ELF-1 (cell line): Measurements from ENCODE around the gene C2CD2L.
A peak's percentile ranks its signal among the peaks of the same experiment; 100 is the strongest.
"Not testable (repeated sequence)": the region's sequence is repeated elsewhere in the genome, so short reads cannot be mapped to it uniquely, and the experiment has no call there.

Experiments
- DNase-seq: peaks from one replicate; pipeline ENCODE4 v3.0.0-alpha.2; 2016; ENCODE audit warnings: low read depth, low spot score

Gene C2CD2L

GRCh38 chr11:119106564-119107537, at the start of gene C2CD2L:
C2CD2L (plus strand) TSS chr11:119107344; CDS start chr11:119107742, 398 bp downstream.
- peak; percentile 84 for DNase-seq

GRCh38 chr11:119059128-119059527, 48.0 kb upstream of the C2CD2L start:
- not testable (repeated sequence) for DNase-seq

- DNase-seq = no peak
Measured at GRCh38 chr11:119061256-119061655, 45.9 kb upstream of the C2CD2L start.

- DNase-seq = no peak
Measured at GRCh38 chr11:119062779-119063178, 44.4 kb upstream of the C2CD2L start.

- peak; percentile 47 for DNase-seq
Measured at GRCh38 chr11:119065369-119065768, 41.8 kb upstream of the C2CD2L start.

- peak; percentile 96 for DNase-seq
Measured at GRCh38 chr11:119067371-119068222, 39.5 kb upstream of the C2CD2L start, which contains the start of gene VPS11. VPS11 (plus strand) TSS chr11:119067818; CDS start chr11:119067824, 6 bp downstream.

GRCh38 chr11:119077839-119078238, 29.3 kb upstream of the C2CD2L start:
- no peak for DNase-seq

- DNase-seq = no peak
Measured at GRCh38 chr11:119078675-119079420, 28.3 kb upstream of the C2CD2L start.

GRCh38 chr11:119081682-119082260, 25.4 kb upstream of the C2CD2L start:
- DNase-seq = no peak

GRCh38 chr11:119084663-119085436, 22.3 kb upstream of the C2CD2L start, which contains the start of gene HMBS:
HMBS (plus strand) TSS chr11:119084881; CDS start chr11:119085034, 153 bp downstream.
- DNase-seq = peak; percentile 98

GRCh38 chr11:119085437-119085847, 21.7 kb upstream of the C2CD2L start:
- DNase-seq = peak; percentile 37

- no peak for DNase-seq
Measured at GRCh38 chr11:119087123-119087522, 20.0 kb upstream of the C2CD2L start.

- DNase-seq = no peak
Measured at GRCh38 chr11:119087747-119088241, 19.4 kb upstream of the C2CD2L start.

- DNase-seq = no peak
Measured at GRCh38 chr11:119088406-119088805, 18.7 kb upstream of the C2CD2L start.

GRCh38 chr11:119089319-119089718, 17.8 kb upstream of the C2CD2L start:
- no peak for DNase-seq

GRCh38 chr11:119091178-119091577, 16.0 kb upstream of the C2CD2L start:
- DNase-seq = peak; percentile 10

- DNase-seq = peak; percentile 42
Measured at GRCh38 chr11:119091966-119092879, 14.9 kb upstream of the C2CD2L start.
